PFSK-1 (cell line): ENCODE data around the gene COX14.

Experiments used
- FOXP2 ChIP-seq: optimal IDR thresholded peaks from 2 replicates; pipeline ENCODE3; 2011; ENCODE audit warnings: borderline replicate concordance, control low read depth, inconsistent platforms; ENCODE audit not compliant: insufficient read depth; ENCODE audit errors: extremely low read length, extremely low read depth
- POLR2AphosphoS5 ChIP-seq: IDR thresholded peaks from 2 replicates; pipeline ENCODE4 v1.6.1; 2012; ENCODE audit warnings: low read depth, mild to moderate bottlenecking, control low read depth, low read length, moderate library complexity
- REST ChIP-seq, 2 experiments: IDR thresholded peaks; 2 replicates each; pipeline versions ENCODE4 v1.6.1 to v1.8.0; 2011 to 2012; ENCODE audit warnings: low read depth in 2 of 2, low read length in 2 of 2, control low read depth in 1 of 2, inconsistent platforms in 1 of 2, mild to moderate bottlenecking in 1 of 2, moderate library complexity in 1 of 2; ENCODE audit not compliant: insufficient read depth in 1 of 2
- SIN3A ChIP-seq: IDR thresholded peaks from 2 replicates; pipeline ENCODE4 v1.6.1; 2012; ENCODE audit warnings: mild to moderate bottlenecking, low read length, moderate library complexity, borderline replicate concordance; ENCODE audit not compliant: insufficient read depth
- TAF1 ChIP-seq: IDR thresholded peaks from 2 replicates; pipeline ENCODE4 v1.6.1; 2012; ENCODE audit warnings: low read length, control low read depth, borderline replicate concordance; ENCODE audit not compliant: insufficient read depth

GRCh38 chr12:50119387-50119786 lies 7.4 kb downstream of the COX14 start:
- TF ChIP-seq POLR2AphosphoS5 (no peak), SIN3A (no peak), FOXP2 (no peak), TAF1 (no peak), REST (IDR thresholded peaks at IDR 0.05; ENCODE audit: insufficient read depth in 1 of 2, low read depth in 2 of 2, low read length in 2 of 2) (no peak)
